GM13977 (cell line): Measurements from ENCODE around the gene CD63.

Experiments
- DNase-seq: peaks from one replicate; pipeline ENCODE4 v3.0.0; 2012; ENCODE audit warnings: low spot score
- in situ Hi-C: fragments of 300-500 bp; cut with MboI; formaldehyde crosslinking; loops from one replicate; pipeline ENCODE4 v1.12.0; 2022; ENCODE audit warnings: low sequenced_read_pairs, low pct_unique_long_range_greater_than_20kb, mixed read lengths, inconsistent platforms; ENCODE audit not compliant: unreplicated experiment
- TF ChIP-seq, protein P1 (sequence below): IDR thresholded peaks from 2 replicates; pipeline ENCODE4 v1.5.1; 2012; ENCODE audit warnings: mild to moderate bottlenecking, control low read depth; ENCODE audit not compliant: insufficient read depth; ENCODE audit errors: extremely low read depth, missing control alignments

The CD63 gene

DNA sequence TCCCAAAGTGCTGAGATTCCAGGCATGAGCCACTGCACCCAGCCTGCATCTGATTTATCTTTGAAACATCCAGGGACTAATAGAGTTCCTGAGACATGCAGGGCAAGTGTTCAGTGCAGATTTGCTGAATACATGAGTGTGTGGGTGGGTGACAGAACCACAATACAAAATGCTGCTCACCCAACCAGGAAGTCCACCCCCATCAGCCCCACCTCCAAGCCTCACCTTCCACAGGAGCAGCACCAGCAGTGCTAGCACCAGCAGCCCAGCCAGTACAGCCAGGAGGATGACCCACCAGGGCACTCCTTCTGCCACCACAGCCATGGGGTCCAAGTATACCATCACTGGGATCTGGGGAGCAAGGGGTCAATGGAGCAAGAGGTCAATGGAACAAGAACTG lies 41.1 kb downstream of the CD63 start:
- in situ Hi-C loops = no loop called here
- DNase-seq = no peak
- TF ChIP-seq, protein P1, sequence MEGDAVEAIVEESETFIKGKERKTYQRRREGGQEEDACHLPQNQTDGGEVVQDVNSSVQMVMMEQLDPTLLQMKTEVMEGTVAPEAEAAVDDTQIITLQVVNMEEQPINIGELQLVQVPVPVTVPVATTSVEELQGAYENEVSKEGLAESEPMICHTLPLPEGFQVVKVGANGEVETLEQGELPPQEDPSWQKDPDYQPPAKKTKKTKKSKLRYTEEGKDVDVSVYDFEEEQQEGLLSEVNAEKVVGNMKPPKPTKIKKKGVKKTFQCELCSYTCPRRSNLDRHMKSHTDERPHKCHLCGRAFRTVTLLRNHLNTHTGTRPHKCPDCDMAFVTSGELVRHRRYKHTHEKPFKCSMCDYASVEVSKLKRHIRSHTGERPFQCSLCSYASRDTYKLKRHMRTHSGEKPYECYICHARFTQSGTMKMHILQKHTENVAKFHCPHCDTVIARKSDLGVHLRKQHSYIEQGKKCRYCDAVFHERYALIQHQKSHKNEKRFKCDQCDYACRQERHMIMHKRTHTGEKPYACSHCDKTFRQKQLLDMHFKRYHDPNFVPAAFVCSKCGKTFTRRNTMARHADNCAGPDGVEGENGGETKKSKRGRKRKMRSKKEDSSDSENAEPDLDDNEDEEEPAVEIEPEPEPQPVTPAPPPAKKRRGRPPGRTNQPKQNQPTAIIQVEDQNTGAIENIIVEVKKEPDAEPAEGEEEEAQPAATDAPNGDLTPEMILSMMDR = no peak

DNA sequence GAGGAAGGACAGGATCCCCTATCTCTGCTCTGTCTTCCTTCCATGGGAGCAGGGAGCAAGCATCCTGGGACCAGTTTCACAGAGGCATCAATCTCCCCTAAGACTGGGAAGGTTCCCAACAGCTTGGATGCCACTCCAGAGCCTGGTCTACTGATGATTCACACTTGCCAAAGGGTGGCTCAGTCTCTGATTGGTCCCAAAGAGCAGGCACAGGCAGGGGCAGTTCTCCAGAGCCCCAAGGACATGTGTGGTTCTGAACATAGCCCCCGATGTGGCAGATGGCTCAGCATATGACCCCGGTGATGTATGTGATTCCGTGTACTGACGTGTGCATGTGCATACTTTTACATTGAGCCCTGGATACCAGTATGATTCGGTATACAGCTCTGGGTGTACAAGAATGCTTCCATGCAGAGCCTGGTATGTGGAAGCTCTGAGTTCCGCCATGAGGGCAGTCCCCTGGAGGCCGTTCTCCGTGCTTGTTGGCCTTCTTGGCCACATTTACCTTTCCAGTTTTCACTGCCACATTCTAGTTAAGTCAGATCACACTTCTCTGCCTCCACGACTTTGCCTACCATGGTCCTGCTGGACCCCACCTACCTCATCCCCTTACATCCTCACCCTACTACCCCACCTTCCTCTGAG lies 42.3 kb downstream of the CD63 start:
- DNase-seq = no peak
- in situ Hi-C loops = no loop called here
- TF ChIP-seq, protein P1 = no peak

DNA sequence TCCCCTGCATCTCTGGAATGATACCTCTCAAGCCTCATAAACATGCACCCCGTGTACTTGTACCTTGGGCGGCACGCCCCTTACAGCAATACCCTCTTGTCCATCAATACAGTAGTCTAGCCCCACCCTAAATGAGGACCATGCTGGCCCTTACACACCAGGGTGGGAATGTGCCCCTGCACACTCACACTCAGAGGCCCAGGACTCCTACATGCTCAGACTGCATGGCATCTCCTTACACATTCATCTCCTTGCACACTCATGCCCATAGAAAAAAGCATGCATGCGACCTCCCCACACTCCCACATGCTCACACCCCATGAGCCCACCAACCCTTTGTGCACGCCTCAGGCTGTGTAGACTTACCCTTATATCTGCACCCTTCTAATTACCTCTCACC lies 43.1 kb downstream of the CD63 start:
- DNase-seq = no peak
- in situ Hi-C loops = no loop called here
- TF ChIP-seq, protein P1 = no peak

DNA sequence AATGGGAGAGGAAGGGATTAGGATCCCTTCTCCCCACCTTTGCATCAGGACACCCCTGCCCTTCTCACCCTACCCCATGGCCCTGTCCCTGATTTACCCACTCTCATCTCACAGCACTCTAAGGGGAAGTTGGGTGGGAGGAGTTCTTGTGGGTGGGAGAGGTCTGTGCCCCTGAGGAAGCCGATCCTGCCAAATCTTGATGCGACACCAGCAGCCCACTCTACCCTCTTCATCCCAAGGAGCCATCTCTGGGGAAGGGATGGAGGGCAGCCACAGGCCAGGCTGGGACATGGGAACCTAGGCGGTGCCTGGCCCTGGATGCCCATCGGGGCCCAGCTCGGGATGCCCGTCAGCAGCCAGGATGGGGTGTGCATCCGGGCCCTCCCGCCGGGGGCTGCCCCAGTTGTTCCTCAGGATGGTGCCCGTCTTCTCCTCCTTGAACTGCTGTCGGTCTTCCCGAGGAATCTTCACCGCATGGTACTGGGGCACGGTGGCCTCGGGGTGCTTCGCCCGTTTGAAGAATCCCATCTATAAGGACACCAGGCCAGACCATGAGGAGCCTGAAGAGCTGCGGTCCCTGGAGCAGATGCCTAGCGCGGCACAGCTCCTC lies 43.9 kb downstream of the CD63 start:
- no peak for DNase-seq
- in situ Hi-C loops = no loop called here
- TF ChIP-seq, protein P1 = no peak

DNA sequence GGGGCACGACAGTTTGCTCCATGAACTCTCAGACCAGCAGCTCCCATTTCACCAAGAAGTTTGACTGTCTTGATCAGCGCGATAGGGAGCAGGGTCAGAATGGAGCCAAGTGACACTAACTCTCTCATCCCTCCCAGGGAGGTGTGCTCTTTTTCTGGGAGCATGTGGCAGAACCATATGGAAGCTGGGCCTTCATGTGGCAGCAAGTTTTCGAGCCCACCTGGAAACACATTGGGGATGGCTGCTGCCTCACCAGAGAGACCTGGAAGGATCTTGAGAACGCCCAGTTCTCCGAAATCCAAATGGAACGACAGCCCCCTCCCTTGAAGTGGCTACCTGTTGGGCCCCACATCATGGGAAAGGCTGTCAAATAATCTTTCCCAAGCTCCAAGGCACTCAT lies 45.1 kb downstream of the CD63 start:
- TF ChIP-seq, protein P1 = no peak
- in situ Hi-C loops = no loop called here
- DNase-seq = no peak

DNA sequence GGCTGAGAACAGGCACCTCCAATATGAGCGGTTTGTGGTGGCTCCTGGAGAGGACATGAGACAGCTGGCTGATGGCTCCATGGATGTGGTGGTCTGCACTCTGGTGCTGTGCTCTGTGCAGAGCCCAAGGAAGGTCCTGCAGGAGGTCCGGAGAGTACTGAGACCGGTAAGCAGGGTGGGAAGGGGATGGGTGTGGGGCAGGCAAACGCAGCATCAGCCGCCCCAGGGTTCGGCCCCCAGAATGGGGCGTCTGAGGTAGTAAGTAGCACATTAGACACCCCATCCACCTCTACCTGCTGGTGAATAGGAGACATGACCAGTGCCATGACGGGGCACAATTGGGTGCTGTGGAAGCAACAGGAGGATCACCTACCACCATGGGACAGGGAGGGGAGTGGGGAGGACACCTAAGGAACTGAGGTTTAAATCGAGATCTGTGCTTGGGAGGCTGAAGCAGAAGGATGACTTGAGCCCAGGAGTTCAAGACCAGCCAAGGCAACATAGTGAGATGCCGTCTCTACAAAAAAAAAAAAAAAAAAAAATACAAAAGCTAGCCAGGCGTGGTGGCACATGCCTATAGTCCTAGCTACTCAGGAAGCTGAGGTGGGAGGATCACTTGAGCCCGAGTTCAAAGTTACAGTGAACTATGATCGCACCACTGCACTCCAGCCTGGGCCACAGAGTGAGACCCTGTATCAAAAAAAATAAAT lies 46.6 kb downstream of the CD63 start:
- no peak for DNase-seq
- TF ChIP-seq, protein P1 = no peak
- in situ Hi-C loops = no loop called here
